ENCODE data around the gene SMAGP. TPM values are rescaled to one million over a fixed set of nuclear protein-coding genes. Genes with fewer than 3 reads are reported as not detected.
"Not testable (repeated sequence)": the region's sequence is repeated elsewhere in the genome, so short reads cannot be mapped to it uniquely, and the experiment has no call there.

The SMAGP gene, protein sequence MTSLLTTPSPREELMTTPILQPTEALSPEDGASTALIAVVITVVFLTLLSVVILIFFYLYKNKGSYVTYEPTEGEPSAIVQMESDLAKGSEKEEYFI
- total RNA-seq (2014; rRNA removed) (55.3 and 62.5 TPM in 2 replicates), Bru-seq, nascent RNA (percentile 78 among the genes with signal in this experiment), BruChase-seq, experiment 1, labeled RNA remaining after a 6-hour chase (percentile 78 among the genes with signal in this experiment), BruChase-seq, experiment 2, labeled RNA remaining after a 2-hour chase (percentile 69 among the genes with signal in this experiment)
- long read RNA-seq, transcript SMAGP-203 (4 exons, 2,350 nt) = major isoform, 22 of 61 reads
- long read RNA-seq, transcript SMAGP-205 (3 exons, 1,518 nt) = minor isoform, 21 of 61 reads
- long read RNA-seq, partial matches to known transcripts = 6 of 61 reads
- long read RNA-seq, other reads (novel, unspliced or antisense) = 6 of 61 reads

DNA sequence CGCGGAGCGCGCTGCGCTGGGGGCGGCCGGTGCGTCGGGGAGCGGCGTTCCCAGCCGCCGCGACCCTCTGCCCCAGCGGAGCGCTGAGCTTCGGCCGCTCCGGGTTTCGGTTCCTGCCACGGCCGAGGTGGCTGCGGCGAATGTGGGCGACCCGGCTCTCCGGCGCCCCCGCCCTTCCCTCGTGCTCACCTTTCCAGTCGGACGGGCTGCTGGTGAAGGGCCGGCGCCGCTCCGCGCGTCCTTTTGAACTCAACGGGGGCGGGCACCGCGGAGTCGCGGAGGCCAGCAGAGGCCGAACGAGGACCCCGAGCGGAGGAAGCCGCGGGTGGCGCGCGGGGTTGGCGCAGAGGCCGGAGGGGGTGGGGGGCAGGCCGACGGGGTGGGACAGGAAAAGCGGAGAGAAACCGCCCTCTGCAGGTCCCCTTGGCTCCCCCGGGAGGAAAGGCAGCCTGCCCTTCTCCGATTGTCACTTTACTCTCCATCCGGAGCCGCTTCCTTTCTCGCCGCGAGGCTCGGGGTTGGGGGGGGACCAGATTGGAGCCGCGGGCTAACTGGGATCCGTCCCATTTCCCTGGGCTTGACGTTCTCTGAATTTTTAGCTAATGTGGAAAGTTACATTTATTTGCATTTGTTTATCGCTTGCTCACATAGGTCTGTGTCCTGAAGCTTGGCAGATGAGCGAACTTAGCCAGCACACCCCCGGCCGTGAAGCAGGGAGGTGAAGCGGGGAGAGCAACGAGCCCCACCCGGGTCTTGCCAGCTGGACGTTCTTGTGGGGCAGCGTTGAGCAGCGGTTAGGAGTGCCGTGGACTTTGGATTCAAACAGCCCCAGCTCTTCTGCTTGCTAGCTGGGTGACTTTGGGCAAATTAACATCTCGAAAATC lies at the start of gene SMAGP:
TSS of gene SMAGP (minus strand) at position 349 of the 884 bp plus-strand sequence. CDS start 1,137 bp downstream, outside the sequence.
- ATAC-seq = peak; percentile 48
- peak within 1 kb of the TSS; percentile 68 for H3K4me3 ChIP-seq (ENCODE audit: low read length)
- TF ChIP-seq, protein P1, sequence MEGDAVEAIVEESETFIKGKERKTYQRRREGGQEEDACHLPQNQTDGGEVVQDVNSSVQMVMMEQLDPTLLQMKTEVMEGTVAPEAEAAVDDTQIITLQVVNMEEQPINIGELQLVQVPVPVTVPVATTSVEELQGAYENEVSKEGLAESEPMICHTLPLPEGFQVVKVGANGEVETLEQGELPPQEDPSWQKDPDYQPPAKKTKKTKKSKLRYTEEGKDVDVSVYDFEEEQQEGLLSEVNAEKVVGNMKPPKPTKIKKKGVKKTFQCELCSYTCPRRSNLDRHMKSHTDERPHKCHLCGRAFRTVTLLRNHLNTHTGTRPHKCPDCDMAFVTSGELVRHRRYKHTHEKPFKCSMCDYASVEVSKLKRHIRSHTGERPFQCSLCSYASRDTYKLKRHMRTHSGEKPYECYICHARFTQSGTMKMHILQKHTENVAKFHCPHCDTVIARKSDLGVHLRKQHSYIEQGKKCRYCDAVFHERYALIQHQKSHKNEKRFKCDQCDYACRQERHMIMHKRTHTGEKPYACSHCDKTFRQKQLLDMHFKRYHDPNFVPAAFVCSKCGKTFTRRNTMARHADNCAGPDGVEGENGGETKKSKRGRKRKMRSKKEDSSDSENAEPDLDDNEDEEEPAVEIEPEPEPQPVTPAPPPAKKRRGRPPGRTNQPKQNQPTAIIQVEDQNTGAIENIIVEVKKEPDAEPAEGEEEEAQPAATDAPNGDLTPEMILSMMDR (conservative IDR thresholded peaks at IDR 0.05; ENCODE audit: low read depth, low read length) = no peak
- POLR2A ChIA-PET (ENCODE audit: unreplicated experiment) = interaction anchor here (0.5 to 1.6 kb wide), 7 partner anchors 38 to 550 kb away, joined by 3 to 11 read pairs (median 4); no protein-coding TSS in a partner anchor
- BruUV-seq (replicated peaks) = TSS peak; percentile 85
- H3K4me2 ChIP-seq (ENCODE audit: low read length) = peak within 1 kb of the TSS; percentile 94
- H3K36me3 ChIP-seq (ENCODE audit: low read depth, low read length) = peaks cover 5% of the 10 kb centered on the region
- CTCF ChIA-PET = interaction anchor here (0.6 to 2.7 kb wide), 3 partner anchors 38 to 187 kb away, joined by 5 to 54 read pairs (median 7); no protein-coding TSS in a partner anchor
- H3K9ac ChIP-seq (ENCODE audit: low read length) = peak within 1 kb of the TSS; percentile 96
- no peaks in the 10 kb centered on the region for H3K27me3 ChIP-seq (ENCODE audit: low read length)
- H3K4me1 ChIP-seq (ENCODE audit: insufficient read depth, low read length) = peaks cover 46% of the 10 kb centered on the region
- intact Hi-C loops (cut with micrococcal nuclease) = no loop called here
- peak within 1 kb of the TSS; percentile 49 for H2AFZ ChIP-seq (ENCODE audit: low read length)
- H3K79me2 ChIP-seq (ENCODE audit: low read length) = peaks cover 48% of the 10 kb centered on the region
- no peaks in the 10 kb centered on the region for H3K9me3 ChIP-seq (ENCODE audit: low read length)
- peaks cover 6% of the 10 kb centered on the region for H3F3A ChIP-seq (ENCODE audit: low read length, unreplicated experiment)
- no peaks in the 10 kb centered on the region for H3K9me2 ChIP-seq (replicated peaks; ENCODE audit: low read length)
- DNase-seq = peak; percentile 86
- H4K20me1 ChIP-seq (ENCODE audit: low read length) = peaks cover 3% of the 10 kb centered on the region; the same call in 1 of the 2 replicates
- peak within 1 kb of the TSS; percentile 97 for H3K27ac ChIP-seq (ENCODE audit: low read length)

DNA sequence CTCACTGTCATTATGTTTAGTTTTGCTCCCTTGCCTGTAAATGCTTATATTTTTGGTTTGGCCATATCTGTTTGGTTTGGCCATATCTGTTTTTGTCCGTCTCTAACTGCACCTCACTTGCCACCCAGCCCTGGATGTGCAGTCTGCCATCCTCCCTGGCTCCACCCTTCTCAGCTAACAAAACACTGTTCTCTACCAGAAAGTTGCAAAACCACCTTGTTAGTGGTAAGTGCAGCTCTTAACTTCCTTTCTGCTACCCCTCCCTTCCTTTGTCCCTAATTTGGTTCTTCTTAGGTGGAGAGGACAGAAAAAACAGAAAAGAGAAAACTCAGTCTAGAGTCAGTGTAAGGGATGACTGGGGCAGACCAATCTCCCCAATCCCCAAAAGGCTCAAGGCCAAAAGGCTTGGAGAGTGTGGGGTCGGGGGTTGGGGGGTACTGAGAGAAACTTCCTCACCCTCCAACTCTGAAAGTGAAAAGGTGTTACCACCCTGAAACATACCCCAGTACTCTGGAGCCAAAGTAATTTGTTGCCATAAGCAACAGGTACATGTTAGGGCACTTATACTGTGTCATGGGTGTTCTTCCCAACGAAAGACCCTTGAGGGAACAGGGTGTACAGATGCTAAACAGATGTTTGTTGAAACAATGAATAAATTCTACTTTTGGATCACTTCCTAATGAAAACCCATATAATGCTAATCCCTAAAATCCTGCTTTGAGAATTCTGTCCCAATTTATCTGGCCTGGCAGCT lies 48.8 kb upstream of the SMAGP start:
- peak; percentile 19 for DNase-seq
- no peaks in the 10 kb centered on the region for H3K9me3 ChIP-seq (ENCODE audit: low read length)
- H3K36me3 ChIP-seq (ENCODE audit: low read depth, low read length) = no peaks in the 10 kb centered on the region
- no peaks in the 10 kb centered on the region for H3K9me2 ChIP-seq (replicated peaks; ENCODE audit: low read length)
- no peaks in the 10 kb centered on the region for H3K79me2 ChIP-seq (ENCODE audit: low read length)
- peak overlapping the region; percentile 12 for H3K4me2 ChIP-seq (ENCODE audit: low read length)
- H3K9ac ChIP-seq (ENCODE audit: low read length) = no peak overlapping the region
- no peak overlapping the region for H3K27ac ChIP-seq (ENCODE audit: low read length)
- H3K4me3 ChIP-seq (ENCODE audit: low read length) = no peak overlapping the region
- H3K27me3 ChIP-seq (ENCODE audit: low read length) = no peaks in the 10 kb centered on the region
- intact Hi-C loops (cut with micrococcal nuclease) = no loop called here
- BruUV-seq (replicated peaks) = no TSS peak
- H3K4me1 ChIP-seq (ENCODE audit: insufficient read depth, low read length) = peaks cover 9% of the 10 kb centered on the region
- ChIA-PET CTCF (no interaction called here), POLR2A (ENCODE audit: unreplicated experiment) (interaction anchor here (0.5 kb wide), 1 partner anchor 22 kb away, joined by 3 read pairs; no protein-coding TSS in a partner anchor)
- no peaks in the 10 kb centered on the region for H4K20me1 ChIP-seq (ENCODE audit: low read length)
- ATAC-seq = peak; percentile 51
- 0 out of 2 replicates have a peak overlapping the region, but pooled peaks have one; percentile 16 for H2AFZ ChIP-seq (ENCODE audit: low read length)
- TF ChIP-seq EZH2phosphoT487 (IDR thresholded peaks at IDR 0.05; ENCODE audit: borderline replicate concordance, low read length) (no peak), EZH2 (IDR thresholded peaks at IDR 0.05; ENCODE audit: low read length, unreplicated experiment) (no peak)
- TF ChIP-seq, protein P1 (conservative IDR thresholded peaks at IDR 0.05; ENCODE audit: low read depth, low read length) = no peak
- H3F3A ChIP-seq (ENCODE audit: low read length, unreplicated experiment) = no peaks in the 10 kb centered on the region

DNA sequence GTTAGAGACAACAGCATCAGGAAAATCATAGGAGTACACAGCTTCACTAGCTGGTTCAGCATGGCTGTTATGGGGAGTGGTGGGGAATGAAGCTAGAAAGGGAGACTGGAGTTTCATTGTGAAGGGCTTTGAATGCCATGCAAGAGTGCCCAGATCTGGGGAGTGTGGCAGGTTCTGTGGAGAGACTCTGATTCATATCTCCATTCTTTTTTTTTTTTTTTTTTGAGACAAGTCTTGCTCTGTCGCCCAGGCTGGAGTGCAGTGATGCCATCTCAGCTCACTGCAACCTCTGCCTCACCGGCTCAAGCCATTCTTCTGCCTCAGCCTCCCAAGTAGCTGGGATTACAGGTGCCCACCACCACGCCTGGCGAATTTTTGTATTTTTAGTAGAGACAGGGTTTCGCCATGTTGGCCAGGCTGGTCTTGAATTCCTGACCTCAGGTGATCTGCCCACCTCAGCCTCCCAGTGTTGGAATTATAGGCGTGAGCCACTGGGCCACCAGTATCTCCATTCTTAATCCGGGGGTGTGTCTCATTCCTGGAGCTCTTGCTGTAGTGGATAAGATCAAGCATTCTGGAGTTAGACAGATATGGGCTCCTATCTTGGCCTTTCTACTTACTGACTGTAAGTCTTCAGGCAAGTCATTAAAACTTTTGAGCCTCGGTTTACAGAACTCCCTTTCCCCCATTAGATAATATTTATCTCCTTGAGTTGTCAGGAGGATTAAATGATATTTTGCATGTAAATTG lies 48.0 kb upstream of the SMAGP start:
- DNase-seq; H3K27ac ChIP-seq (ENCODE audit: low read length); H3K9me2 ChIP-seq (replicated peaks; ENCODE audit: low read length); ATAC-seq; H4K20me1 ChIP-seq (ENCODE audit: low read length); H3K36me3 ChIP-seq (ENCODE audit: low read depth, low read length); H3F3A ChIP-seq (ENCODE audit: low read length, unreplicated experiment); H3K4me1 ChIP-seq (ENCODE audit: insufficient read depth, low read length); H3K27me3 ChIP-seq (ENCODE audit: low read length); BruUV-seq (replicated peaks); H3K9ac ChIP-seq (ENCODE audit: low read length); CTCF ChIA-PET; intact Hi-C loops (cut with micrococcal nuclease); H3K4me3 ChIP-seq (ENCODE audit: low read length); H3K79me2 ChIP-seq (ENCODE audit: low read length); H3K9me3 ChIP-seq (ENCODE audit: low read length): not testable (repeated sequence)
- Histone ChIP-seq H2AFZ (ENCODE audit: low read length) (0 out of 2 replicates have a peak overlapping the region, but pooled peaks have one; percentile 16), H3K4me2 (ENCODE audit: low read length) (peak overlapping the region; percentile 12; the same call in 1 of the 2 replicates)
- POLR2A ChIA-PET (ENCODE audit: unreplicated experiment) = interaction anchor here (0.5 kb wide), 1 partner anchor 23 kb away, joined by 3 read pairs; no protein-coding TSS in a partner anchor

Data from PC-3 (cell line).